GM23338 (cell line): ENCODE results near the gene ZNF581.

Experiments used
- CREB1 ChIP-seq: fragments of 250-450 bp; sonication (Bioruptor Pico); IDR thresholded peaks from 2 replicates; pipeline ENCODE4 v1.5.0; 2020; ENCODE audit warnings: low read depth, mild to moderate bottlenecking, moderate library complexity
- EZH2 ChIP-seq: fragments of 200-600 bp; sonication (generic); IDR thresholded peaks from one replicate; pipeline ENCODE4 v1.8.0; 2017; ENCODE audit warnings: antibody characterized with exemption, mild to moderate bottlenecking, low read depth; ENCODE audit not compliant: unreplicated experiment
- EZH2phosphoT487 ChIP-seq: fragments of 200-600 bp; sonication (generic); IDR thresholded peaks from one replicate; pipeline ENCODE4 v1.8.1; 2018; ENCODE audit warnings: antibody characterized with exemption; ENCODE audit not compliant: unreplicated experiment
- JUNB ChIP-seq: IDR thresholded peaks from one replicate; pipeline ENCODE4 v1.6.1; 2016; ENCODE audit warnings: antibody characterized with exemption; ENCODE audit not compliant: unreplicated experiment
- NANOG ChIP-seq: IDR thresholded peaks from 2 replicates; pipeline ENCODE4 v1.6.1; 2016; ENCODE audit warnings: antibody characterized with exemption, borderline replicate concordance
- POLR2AphosphoS5 ChIP-seq: IDR thresholded peaks from 2 replicates; pipeline ENCODE4 v1.6.1; 2016; ENCODE audit warnings: antibody characterized with exemption, low read depth
- STAT1 ChIP-seq: IDR thresholded peaks from one replicate; pipeline ENCODE4 v1.6.1; 2016; ENCODE audit warnings: antibody characterized with exemption; ENCODE audit not compliant: unreplicated experiment
- ZNF331 ChIP-seq: fragments of 250-450 bp; sonication (Bioruptor Pico); IDR thresholded peaks from 2 replicates; pipeline ENCODE4 v1.5.0; 2020; ENCODE audit warnings: low read depth, mild to moderate bottlenecking, moderate library complexity
- TF ChIP-seq, protein P1 (sequence below), 2 experiments: fragments of 200-600 bp in 1 of 2; sonication (generic) in 1 of 2; conservative IDR thresholded peaks; 2 replicates each; pipeline versions ENCODE4 v1.5.1 to v1.6.1; 2016 to 2017; ENCODE audit warnings: antibody characterized with exemption in 2 of 2, low read depth in 2 of 2, mild to moderate bottlenecking in 2 of 2, moderate library complexity in 1 of 2
- TF ChIP-seq, protein P2 (sequence below): IDR thresholded peaks from one replicate; pipeline ENCODE4 v1.6.1; 2018; ENCODE audit warnings: antibody characterized with exemption; ENCODE audit not compliant: unreplicated experiment

DNA sequence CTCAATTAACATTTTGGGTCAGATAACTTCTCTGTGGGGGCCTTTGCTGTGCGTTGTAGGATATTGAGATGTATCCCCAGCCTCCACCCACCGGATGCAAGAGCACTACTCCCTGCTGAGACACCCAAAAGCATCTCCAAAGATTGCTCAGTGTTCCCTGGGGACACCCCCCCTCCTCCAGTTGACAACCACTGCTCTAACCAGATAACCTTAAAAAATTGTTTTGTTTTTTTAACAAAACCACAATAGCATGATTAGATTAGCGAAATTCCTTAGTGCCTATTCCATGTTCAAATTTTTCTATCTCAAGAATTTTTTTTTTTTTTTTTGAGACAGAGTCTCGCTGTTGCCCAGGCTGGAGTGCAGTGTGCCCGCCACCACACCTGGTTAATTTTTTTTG lies 29.0 kb downstream of the ZNF581 start:
- TF ChIP-seq EZH2, result no peak
- TF ChIP-seq, protein P1, sequence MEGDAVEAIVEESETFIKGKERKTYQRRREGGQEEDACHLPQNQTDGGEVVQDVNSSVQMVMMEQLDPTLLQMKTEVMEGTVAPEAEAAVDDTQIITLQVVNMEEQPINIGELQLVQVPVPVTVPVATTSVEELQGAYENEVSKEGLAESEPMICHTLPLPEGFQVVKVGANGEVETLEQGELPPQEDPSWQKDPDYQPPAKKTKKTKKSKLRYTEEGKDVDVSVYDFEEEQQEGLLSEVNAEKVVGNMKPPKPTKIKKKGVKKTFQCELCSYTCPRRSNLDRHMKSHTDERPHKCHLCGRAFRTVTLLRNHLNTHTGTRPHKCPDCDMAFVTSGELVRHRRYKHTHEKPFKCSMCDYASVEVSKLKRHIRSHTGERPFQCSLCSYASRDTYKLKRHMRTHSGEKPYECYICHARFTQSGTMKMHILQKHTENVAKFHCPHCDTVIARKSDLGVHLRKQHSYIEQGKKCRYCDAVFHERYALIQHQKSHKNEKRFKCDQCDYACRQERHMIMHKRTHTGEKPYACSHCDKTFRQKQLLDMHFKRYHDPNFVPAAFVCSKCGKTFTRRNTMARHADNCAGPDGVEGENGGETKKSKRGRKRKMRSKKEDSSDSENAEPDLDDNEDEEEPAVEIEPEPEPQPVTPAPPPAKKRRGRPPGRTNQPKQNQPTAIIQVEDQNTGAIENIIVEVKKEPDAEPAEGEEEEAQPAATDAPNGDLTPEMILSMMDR (conservative IDR thresholded peaks at IDR 0.05; ENCODE audit: low read depth in 2 of 2), result no peak
- TF ChIP-seq CREB1 (CRISPR knock-in tag), result no peak
- TF ChIP-seq, protein P2, sequence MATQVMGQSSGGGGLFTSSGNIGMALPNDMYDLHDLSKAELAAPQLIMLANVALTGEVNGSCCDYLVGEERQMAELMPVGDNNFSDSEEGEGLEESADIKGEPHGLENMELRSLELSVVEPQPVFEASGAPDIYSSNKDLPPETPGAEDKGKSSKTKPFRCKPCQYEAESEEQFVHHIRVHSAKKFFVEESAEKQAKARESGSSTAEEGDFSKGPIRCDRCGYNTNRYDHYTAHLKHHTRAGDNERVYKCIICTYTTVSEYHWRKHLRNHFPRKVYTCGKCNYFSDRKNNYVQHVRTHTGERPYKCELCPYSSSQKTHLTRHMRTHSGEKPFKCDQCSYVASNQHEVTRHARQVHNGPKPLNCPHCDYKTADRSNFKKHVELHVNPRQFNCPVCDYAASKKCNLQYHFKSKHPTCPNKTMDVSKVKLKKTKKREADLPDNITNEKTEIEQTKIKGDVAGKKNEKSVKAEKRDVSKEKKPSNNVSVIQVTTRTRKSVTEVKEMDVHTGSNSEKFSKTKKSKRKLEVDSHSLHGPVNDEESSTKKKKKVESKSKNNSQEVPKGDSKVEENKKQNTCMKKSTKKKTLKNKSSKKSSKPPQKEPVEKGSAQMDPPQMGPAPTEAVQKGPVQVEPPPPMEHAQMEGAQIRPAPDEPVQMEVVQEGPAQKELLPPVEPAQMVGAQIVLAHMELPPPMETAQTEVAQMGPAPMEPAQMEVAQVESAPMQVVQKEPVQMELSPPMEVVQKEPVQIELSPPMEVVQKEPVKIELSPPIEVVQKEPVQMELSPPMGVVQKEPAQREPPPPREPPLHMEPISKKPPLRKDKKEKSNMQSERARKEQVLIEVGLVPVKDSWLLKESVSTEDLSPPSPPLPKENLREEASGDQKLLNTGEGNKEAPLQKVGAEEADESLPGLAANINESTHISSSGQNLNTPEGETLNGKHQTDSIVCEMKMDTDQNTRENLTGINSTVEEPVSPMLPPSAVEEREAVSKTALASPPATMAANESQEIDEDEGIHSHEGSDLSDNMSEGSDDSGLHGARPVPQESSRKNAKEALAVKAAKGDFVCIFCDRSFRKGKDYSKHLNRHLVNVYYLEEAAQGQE, result no peak
- no peak for TF ChIP-seq POLR2AphosphoS5
- no peak for TF ChIP-seq STAT1
- no peak for TF ChIP-seq EZH2phosphoT487
- no peak for TF ChIP-seq NANOG
- no peak for TF ChIP-seq ZNF331 (CRISPR knock-in tag)
- TF ChIP-seq JUNB, result no peak
